GM12873 (cell line): ENCODE data around the gene CA6.

Experiments
- TF ChIP-seq, protein P1 (sequence below): IDR thresholded peaks from 2 replicates; pipeline ENCODE4 v1.5.1; 2012; ENCODE audit warnings: low read depth, mild to moderate bottlenecking, moderate library complexity, low read length, control low read depth; ENCODE audit not compliant: insufficient read depth; ENCODE audit errors: missing control alignments

Gene CA6

DNA sequence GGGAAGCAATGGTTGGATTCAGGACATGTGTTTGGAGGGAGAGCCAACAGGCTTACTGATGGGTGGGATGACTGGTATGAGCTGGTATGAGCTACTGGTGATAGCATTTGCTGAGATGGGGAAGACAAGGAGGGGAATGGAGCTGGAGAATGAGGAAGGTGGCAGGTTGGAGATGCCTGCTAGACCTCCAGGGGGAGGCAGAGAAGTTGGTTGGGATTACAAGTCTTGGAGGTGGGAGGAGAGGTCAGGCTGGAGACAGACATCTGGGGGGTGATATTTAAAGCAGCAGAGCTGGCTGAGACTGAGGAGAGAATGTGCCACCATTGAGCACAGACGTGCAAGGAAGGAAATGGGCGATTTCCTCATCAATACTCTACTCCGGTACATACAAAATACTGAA, 35.3 kb upstream of the CA6 start:
- TF ChIP-seq, protein P1, sequence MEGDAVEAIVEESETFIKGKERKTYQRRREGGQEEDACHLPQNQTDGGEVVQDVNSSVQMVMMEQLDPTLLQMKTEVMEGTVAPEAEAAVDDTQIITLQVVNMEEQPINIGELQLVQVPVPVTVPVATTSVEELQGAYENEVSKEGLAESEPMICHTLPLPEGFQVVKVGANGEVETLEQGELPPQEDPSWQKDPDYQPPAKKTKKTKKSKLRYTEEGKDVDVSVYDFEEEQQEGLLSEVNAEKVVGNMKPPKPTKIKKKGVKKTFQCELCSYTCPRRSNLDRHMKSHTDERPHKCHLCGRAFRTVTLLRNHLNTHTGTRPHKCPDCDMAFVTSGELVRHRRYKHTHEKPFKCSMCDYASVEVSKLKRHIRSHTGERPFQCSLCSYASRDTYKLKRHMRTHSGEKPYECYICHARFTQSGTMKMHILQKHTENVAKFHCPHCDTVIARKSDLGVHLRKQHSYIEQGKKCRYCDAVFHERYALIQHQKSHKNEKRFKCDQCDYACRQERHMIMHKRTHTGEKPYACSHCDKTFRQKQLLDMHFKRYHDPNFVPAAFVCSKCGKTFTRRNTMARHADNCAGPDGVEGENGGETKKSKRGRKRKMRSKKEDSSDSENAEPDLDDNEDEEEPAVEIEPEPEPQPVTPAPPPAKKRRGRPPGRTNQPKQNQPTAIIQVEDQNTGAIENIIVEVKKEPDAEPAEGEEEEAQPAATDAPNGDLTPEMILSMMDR = no peak

DNA sequence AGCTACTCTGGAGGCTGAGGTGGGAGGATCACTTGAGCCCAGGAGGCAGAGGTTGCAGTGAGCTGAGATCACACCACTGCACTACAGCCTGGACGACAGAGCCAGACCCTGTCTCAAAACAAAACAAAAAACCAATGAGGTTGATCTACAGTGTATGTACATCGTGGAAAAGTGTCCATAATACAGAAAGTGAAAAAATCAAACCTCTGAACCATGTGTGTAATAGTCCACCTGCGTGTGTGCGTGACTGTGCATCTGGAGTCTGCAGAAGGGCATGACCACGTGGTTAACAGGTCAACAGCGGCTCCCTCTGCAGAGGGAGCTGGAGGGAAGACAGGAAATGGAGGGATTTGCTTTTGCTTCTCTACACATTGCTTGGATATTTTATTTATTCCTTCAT, 34.8 kb upstream of the CA6 start:
- TF ChIP-seq, protein P1 = no peak

DNA sequence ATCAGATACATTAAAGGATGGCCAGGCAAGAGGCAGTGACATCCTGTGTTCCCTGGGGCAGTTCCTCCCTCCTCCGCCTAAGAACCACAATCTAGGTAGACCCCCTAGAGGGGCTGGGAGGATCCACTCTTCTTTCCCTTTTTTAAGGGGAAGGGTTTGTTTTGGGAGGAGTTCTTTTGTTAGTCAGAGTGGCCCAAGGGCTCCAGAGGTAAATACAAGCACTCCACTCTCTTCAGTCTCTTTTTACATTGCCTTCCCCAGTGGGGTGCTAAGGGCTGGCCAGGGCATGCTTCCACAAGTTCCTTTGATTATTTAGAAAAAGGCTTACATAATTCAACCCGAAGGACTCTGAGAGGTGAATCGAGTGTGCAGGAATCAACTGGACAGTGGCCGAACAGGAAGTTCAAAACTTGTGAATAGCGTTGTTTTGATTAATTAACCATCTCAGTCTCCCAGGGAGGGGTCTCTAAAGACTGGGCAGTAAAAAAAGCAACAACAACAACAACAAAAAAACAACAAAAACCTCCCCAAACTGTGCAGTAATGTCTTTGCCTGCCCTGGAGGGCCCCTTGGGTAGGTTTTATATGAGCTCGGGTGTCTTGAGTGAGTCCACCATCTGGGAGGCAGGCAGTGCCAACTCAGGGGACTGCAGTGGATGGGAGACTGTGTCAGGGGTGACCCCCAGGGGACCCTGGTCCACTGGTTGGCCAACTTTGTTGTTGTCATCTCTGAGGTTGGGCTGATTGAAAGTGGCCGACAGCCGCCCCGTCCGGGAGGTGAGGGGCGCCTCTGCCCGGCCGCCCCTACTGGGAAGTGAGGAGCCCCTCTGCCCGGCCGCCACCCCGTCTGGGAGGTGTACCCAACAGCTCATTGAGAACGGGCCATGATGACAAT, 34.0 kb upstream of the CA6 start:
- TF ChIP-seq, protein P1 = no peak

DNA sequence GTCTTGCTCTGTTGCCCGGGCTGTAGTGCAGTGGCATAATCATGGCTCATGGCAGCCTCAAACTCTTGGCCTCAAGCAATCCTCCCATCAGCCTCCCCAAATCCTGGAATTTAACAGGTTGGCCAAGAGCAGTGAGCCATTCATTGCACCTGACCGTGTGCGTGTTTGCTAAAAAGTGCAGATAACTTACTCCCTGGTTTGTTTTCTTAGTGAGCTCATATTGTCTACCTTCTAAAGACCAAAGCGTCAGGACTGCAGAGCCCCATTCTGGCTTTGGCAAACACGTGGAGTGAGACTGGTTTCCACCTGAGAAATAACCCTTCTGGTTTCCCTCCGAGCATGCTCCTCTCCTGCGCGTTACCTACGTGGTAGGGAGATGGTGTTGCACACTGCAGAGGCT, 32.2 kb upstream of the CA6 start:
- TF ChIP-seq, protein P1 = no peak

DNA sequence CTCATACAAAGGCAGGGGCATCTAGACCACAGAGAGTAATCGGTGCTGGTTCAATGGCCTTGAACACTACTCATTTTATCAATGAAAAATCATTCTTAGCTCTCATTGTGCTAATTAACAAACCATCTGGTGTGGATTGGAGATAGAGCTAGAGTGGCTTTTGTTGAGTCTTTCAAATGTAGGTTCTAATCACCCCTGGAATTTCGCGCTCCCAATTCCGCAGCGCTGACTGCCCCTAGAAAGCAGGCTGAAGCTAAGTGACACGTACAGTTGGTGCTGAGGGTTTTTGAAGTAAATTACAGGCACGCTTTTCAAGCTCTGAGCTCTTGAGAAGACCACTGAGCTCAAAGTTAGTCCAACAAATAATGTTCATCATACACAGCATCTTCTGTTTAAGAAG, 31.2 kb upstream of the CA6 start:
- TF ChIP-seq, protein P1 = no peak

DNA sequence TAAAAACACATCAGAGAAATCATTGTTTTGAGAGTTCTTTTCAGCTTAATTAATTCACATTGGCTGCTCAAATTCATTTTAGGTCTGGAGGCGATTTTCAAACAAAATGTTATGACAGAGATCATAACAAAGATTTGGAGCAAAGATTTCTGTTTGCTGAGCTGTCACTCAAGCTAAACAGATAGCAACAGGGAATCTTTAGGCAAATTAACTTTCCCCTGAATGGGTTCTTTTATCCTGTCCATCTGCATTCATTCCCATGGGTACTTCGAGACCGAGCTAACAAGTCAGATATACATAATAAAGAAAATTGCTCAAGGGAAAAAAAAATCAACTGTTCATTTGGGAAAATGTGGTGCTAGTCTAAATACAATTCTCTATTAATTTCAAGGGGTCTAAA, 30.2 kb upstream of the CA6 start:
- TF ChIP-seq, protein P1 = no peak

DNA sequence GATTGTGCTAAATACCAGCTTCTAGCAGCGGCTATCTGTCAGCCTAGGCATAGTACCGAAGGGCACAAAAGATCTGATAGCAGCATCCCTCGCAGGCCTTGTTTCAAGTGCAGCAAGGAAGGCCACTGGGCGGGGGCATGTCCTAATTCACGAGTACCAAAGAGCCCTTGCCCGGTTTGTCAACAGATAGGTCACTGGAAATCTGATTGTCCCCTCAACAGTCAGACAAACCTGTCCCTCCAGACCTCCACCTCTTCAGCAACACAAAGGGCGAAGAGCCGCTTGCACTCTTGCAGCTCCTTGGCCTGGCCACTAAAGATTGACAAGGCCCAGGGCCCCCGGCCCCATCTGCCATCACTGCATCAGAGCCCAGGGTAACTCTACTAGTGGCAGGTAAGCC, 22.7 kb upstream of the CA6 start:
- TF ChIP-seq, protein P1 = no peak
